PC-9 (cell line): ENCODE data around the gene INPP5A.

Experiments used
- EZH2 ChIP-seq: fragments of 200-600 bp; sonication (generic); IDR thresholded peaks from 2 replicates; pipeline ENCODE4 v1.8.0; 2017; ENCODE audit warnings: antibody characterized with exemption, low read depth
- TF ChIP-seq, protein P1 (sequence below): fragments of 200-600 bp; sonication (generic); conservative IDR thresholded peaks from 2 replicates; pipeline ENCODE4 v1.6.1; 2017; ENCODE audit warnings: mixed run types, antibody characterized with exemption, mild to moderate bottlenecking, moderate library complexity

DNA sequence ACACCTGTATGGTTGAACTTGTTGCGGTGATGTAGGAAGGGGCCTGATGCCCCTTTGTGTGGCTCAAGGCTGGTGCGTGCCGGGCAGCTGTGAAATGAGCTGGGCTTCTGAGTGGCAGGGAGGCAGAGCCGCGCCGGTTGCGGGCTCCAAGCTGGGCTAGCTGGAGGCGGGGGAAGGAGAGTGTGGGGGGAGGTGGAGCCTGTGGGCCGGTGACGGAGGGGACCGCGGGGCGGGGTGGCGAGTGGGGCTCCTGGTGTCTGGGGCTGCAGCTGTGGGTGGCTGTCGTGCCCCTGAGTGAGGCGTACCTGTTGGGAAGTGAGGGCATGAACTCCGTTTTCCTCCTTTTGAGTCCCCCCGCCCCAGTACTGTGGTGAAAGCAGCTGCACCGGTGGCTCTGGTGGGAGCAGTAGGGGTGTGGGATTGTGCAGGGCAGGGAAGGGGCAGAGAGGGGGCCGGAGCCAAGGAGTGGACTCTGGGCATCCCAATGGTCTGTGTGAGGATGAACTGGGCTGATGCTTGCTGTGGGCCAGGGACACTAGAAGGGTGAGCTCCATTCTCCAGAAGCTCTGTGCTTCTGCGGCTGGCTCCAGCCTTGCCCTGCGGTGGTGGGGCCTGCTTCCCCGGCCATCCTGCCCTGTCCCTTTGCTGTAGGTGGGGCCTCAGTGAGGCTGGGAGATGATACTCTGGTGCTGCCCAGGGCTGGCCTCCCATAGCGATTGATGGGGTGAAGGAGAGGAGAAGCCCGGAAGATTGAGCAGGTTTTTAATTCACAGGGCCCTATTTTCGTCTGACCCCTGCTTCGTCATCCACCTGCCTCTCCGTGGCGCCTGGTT, 41.7 kb downstream of the INPP5A start:
- TF ChIP-seq EZH2, result no peak
- TF ChIP-seq, protein P1, sequence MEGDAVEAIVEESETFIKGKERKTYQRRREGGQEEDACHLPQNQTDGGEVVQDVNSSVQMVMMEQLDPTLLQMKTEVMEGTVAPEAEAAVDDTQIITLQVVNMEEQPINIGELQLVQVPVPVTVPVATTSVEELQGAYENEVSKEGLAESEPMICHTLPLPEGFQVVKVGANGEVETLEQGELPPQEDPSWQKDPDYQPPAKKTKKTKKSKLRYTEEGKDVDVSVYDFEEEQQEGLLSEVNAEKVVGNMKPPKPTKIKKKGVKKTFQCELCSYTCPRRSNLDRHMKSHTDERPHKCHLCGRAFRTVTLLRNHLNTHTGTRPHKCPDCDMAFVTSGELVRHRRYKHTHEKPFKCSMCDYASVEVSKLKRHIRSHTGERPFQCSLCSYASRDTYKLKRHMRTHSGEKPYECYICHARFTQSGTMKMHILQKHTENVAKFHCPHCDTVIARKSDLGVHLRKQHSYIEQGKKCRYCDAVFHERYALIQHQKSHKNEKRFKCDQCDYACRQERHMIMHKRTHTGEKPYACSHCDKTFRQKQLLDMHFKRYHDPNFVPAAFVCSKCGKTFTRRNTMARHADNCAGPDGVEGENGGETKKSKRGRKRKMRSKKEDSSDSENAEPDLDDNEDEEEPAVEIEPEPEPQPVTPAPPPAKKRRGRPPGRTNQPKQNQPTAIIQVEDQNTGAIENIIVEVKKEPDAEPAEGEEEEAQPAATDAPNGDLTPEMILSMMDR, result no peak
